ENCODE measurements around the gene DOCK10.
A peak's percentile ranks its signal among the peaks of the same experiment; 100 is the strongest.

Gene DOCK10

DNA sequence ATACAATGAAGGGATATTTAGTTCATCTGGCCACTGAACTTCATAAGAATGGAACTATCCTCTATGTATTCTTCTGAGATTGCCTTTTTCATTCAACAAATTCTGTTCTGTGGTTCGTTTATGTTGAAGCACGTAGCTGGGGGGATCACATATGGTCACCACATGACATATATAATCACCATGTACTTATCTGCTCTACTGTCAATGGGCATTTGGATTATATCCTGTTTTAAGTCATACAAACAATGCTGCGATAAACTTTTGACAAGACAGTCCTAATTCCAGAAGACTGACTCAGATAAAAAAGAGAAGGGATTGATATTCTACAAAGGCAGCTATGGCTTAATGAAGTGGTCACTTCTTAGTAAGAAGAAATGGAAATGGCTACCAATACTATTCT, 210.1 kb downstream of the DOCK10 start:
- Mint-ChIP-seq H3K4me1 (peaks cover 0 to 3% of the 10 kb centered on the region in 2 donors), H3K36me3 (peaks cover 60 to 74% of the 10 kb centered on the region in 2 donors), H3K27ac (peak overlapping the region; percentile 27), H3K4me3 (no peak overlapping the region), H3K9me3 (no peaks in the 10 kb centered on the region), H3K27me3 (no peaks in the 10 kb centered on the region)
- ATAC-seq (replicated peaks) (no peak), DNase-seq (no peak)

DNA sequence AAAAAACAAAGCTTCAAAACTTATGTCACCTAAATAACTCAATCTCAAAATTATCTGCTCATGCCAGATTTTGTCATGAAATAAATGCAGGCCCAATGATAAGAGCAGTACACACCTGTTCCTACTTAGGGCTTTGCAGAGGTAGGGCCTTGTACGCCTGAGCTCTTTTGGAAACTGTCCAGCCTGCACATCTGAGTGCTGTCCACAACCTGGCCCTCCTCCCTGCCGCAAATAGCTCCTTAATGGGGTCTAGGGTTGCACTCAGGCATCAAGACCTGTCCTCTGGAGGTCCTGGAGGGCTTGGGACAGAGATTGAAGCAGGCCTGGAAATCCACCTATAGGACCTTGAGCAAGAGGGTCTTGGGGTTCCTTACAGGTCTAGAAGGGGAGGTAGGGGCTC, 210.7 kb downstream of the DOCK10 start:
- DNase-seq = no peak
- no peak for ATAC-seq (replicated peaks)
- peaks cover 0 to 3% of the 10 kb centered on the region in 2 donors for H3K4me1 Mint-ChIP-seq
- H3K9me3 Mint-ChIP-seq = no peaks in the 10 kb centered on the region
- H3K36me3 Mint-ChIP-seq = peaks cover 58 to 76% of the 10 kb centered on the region in 2 donors
- no peaks in the 10 kb centered on the region for H3K27me3 Mint-ChIP-seq
- H3K4me3 Mint-ChIP-seq = no peak overlapping the region
- peak overlapping the region; percentile 37 for H3K27ac Mint-ChIP-seq

GRCh38 chr2:224820283-224820991, 221.8 kb downstream of the DOCK10 start:
- ATAC-seq (replicated peaks) = peak; percentile 18 to 29
- H3K4me3 Mint-ChIP-seq = no peak overlapping the region
- H3K27ac Mint-ChIP-seq = peak overlapping the region; percentile 37
- DNase-seq = no peak
- H3K9me3 Mint-ChIP-seq = no peaks in the 10 kb centered on the region
- H3K36me3 Mint-ChIP-seq = peaks cover 58 to 65% of the 10 kb centered on the region in 2 donors
- H3K4me1 Mint-ChIP-seq = peaks cover 0 to 6% of the 10 kb centered on the region in 2 donors
- no peaks in the 10 kb centered on the region for H3K27me3 Mint-ChIP-seq

DNA sequence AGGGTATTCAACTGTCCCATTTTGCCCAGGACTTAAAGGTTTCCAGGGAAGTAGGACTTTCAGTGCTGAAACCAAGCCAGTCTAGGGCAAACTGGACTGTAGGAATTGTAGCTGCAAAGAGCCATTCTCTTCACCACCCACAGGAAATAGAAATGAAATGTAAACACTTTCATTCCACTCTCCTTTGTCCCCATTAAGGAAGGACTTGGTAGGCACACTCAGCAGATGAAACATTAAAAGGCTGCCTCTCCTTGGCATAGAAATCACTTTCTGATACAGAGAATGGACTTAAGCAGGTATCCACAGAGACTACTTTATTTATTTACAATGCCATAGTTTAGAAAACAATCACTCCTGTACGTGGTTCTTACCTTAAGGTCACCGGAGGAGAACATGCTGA, 223.2 kb downstream of the DOCK10 start:
- peaks cover 0 to 6% of the 10 kb centered on the region in 2 donors for H3K4me1 Mint-ChIP-seq
- H3K27me3 Mint-ChIP-seq = no peaks in the 10 kb centered on the region
- no peaks in the 10 kb centered on the region for H3K9me3 Mint-ChIP-seq
- H3K36me3 Mint-ChIP-seq = peaks cover 55 to 61% of the 10 kb centered on the region in 2 donors
- DNase-seq (no peak), ATAC-seq (replicated peaks) (no peak)
- no peak overlapping the region for H3K27ac Mint-ChIP-seq
- H3K4me3 Mint-ChIP-seq = no peak overlapping the region

DNA sequence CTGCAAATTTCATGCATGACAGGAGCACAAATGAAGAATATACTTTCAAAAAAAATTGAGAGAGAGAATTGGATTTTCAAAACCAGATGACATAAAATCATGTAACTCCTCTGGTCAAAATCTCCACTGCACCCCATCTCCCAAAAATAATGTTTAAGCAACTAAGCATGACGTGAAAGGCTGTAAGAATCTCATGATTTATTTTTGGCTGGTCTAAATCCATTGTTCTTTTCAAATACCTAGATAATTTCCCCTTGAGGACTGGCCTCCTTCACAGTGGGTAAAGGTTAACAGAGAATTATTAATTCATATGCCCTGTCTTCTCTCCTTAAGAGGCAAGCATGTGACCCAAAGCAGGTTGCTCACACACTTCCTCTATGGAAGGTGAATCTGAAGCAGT, 224.6 kb downstream of the DOCK10 start:
- peaks cover 0 to 6% of the 10 kb centered on the region in 2 donors for H3K4me1 Mint-ChIP-seq
- H3K27ac Mint-ChIP-seq = no peak overlapping the region
- no peak for DNase-seq
- no peak overlapping the region for H3K4me3 Mint-ChIP-seq
- no peaks in the 10 kb centered on the region for H3K9me3 Mint-ChIP-seq
- no peaks in the 10 kb centered on the region for H3K27me3 Mint-ChIP-seq
- ATAC-seq (replicated peaks) = no peak
- peaks cover 58 to 66% of the 10 kb centered on the region in 2 donors for H3K36me3 Mint-ChIP-seq

DNA sequence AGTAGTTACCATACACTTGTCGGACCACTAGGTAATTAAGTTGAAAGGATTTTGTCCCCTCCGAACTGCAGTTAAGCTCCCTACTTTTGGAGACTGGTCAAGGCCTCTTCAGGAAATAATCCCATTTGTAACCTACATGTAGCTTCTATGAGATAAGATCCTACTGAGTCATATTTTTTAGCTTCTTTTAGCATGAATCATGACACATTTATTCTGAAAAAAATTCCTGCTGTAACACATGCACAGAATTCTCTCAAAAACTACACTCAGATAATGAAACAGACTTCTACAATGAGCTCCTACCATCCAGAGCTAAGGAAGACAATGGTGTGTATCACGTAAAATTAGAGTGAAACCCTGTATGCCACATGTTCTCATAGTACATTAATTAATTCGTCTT, 225.5 kb downstream of the DOCK10 start:
- Mint-ChIP-seq H3K27me3 (no peaks in the 10 kb centered on the region), H3K4me3 (no peak overlapping the region), H3K9me3 (peaks cover 2 to 3% of the 10 kb centered on the region in 2 donors), H3K4me1 (peaks cover 0 to 6% of the 10 kb centered on the region in 2 donors), H3K27ac (no peak overlapping the region), H3K36me3 (peaks cover 61 to 68% of the 10 kb centered on the region in 2 donors)
- ATAC-seq (replicated peaks) (no peak), DNase-seq (no peak)

DNA sequence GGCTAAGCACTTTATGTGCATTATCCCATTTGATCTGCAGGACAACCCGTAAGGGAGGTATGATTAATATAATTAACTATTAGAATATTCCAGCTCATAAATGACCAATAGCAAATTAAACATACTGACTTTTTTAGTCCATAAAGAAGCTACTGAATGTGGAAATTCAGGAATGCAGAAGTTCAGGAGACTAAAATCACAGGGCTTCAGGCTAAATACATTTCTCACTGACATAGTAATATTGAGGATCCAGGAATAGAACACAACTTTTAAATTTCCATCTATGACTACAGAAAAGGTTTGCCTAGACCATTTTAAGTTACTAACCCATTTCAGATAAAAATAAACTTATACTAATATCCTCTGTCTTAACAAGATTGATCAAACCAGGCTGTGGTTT, 228.7 kb downstream of the DOCK10 start:
- Mint-ChIP-seq H3K4me1 (peaks cover 2 to 4% of the 10 kb centered on the region in 2 donors), H3K27ac (no peak overlapping the region), H3K9me3 (peaks cover 2 to 3% of the 10 kb centered on the region in 2 donors), H3K36me3 (peaks cover 62 to 72% of the 10 kb centered on the region in 2 donors), H3K27me3 (no peaks in the 10 kb centered on the region), H3K4me3 (no peak overlapping the region)
- DNase-seq (no peak), ATAC-seq (replicated peaks) (no peak)

DNA sequence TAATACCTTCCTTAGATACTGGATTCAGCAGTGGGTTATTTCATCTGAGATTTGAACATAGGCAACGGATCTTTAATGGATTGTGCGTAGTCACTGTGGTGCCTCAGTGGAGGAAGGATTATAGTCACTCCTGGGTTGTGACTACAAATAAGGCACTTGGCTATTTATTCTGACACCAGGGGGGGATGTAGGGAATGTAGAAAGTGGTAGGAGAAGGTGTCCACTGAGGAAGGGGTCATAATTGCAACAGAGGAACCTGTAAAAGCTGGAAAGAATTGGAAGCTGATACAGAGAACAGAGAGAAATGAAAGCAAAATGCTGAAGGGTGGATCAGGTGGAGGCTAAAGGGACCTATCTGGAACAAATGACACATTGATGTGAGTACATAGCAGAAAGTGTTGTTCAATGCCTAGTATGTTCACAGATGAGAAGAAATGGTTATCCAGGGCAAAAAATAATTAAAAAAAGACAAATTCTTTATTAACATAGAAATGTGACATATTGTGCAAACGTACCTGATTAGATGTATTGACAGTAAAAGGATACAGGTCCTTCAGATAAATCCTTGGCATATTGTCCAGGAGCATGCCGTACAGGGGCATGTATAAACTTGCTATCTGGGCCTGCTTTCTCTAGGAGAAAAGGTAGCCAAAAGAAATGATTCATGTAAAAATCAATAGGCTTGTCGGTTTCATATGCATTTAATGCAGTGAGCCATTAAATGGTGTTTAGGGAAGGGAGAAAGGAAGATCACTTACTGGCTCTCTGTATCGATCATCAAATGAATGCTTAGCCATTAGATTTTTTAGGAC, 234.9 kb downstream of the DOCK10 start:
- peaks cover 2 to 3% of the 10 kb centered on the region in 2 donors for H3K9me3 Mint-ChIP-seq
- H3K36me3 Mint-ChIP-seq = peaks cover 38 to 56% of the 10 kb centered on the region in 2 donors
- H3K27ac Mint-ChIP-seq = peak overlapping the region; percentile 5
- peaks cover 0 to 4% of the 10 kb centered on the region in 2 donors for H3K4me1 Mint-ChIP-seq
- no peaks in the 10 kb centered on the region for H3K27me3 Mint-ChIP-seq
- ATAC-seq (replicated peaks) = no peak
- DNase-seq = no peak
- H3K4me3 Mint-ChIP-seq = no peak overlapping the region

DNA sequence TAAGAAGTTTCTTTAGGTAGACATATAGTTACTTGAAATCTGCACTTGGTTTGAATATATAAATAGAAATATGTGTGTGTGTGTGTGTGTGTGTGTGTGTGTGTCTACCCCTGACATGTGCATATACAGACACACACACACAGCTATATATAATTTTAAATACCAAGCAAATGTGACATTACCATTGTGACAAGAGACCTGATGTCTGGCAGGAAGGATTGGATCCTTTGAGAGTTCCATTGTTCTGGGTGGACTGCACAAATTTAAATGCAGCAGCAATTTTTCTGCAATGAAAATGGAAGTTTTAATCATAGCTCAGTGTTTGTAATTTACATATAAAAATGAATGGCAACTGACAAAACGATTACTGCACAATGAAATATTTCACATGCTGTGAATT, 238.3 kb downstream of the DOCK10 start:
- H3K27me3 Mint-ChIP-seq = no peaks in the 10 kb centered on the region
- H3K4me3 Mint-ChIP-seq = no peak overlapping the region
- no peak for ATAC-seq (replicated peaks)
- H3K27ac Mint-ChIP-seq = no peak overlapping the region
- peaks cover 37 to 53% of the 10 kb centered on the region in 2 donors for H3K36me3 Mint-ChIP-seq
- DNase-seq = no peak
- H3K9me3 Mint-ChIP-seq = no peaks in the 10 kb centered on the region
- H3K4me1 Mint-ChIP-seq = peaks cover 0 to 3% of the 10 kb centered on the region in 2 donors

DNA sequence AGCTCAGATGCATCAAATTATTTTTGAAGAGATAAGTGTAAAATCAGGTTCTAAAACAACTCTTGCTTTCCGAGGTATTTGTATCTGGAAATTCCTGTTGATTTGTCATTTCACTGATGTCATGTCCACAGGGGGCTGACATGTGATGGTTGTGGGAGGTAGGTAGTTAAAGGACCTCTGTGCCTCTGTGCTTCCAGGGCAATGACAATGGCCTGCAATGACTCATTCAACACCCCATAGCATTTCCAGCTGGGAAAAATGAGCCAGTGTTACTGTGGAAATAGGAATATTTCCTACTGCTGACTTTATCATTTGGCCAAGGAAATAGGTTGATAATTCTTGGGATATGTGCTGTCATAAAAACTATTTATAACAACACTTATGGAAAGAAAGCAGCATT, 239.9 kb downstream of the DOCK10 start:
- DNase-seq = no peak
- Mint-ChIP-seq H3K4me3 (no peak overlapping the region), H3K4me1 (no peaks in the 10 kb centered on the region), H3K27me3 (no peaks in the 10 kb centered on the region), H3K36me3 (peaks cover 37 to 50% of the 10 kb centered on the region in 2 donors), H3K9me3 (no peaks in the 10 kb centered on the region), H3K27ac (no peak overlapping the region)
- no peak for ATAC-seq (replicated peaks)

DNA sequence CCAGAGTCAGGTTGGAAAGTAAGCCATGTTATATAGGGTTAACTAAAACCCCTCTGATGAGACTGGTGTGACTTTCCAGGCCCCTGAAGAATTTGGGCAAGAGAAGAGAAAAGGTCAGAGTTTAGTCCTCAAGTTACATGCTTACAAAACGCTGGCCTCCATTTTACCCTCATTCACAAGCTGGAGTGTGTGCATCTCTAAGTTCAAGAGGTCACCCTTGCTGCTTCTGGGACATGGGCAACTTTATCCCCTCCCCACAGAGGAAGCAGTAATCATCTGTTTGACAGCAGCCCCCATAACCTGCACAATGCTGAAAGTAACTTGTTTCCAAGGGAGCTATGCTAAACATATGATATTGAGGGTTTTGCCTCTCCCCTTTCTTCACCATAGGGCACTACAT, 240.9 kb downstream of the DOCK10 start:
- no peak overlapping the region for H3K27ac Mint-ChIP-seq

GRCh38 chr2:224799691-224800090, 242.6 kb downstream of the DOCK10 start:
- DNase-seq (no peak), ATAC-seq (replicated peaks) (no peak)
- Mint-ChIP-seq H3K36me3 (peaks cover 42 to 55% of the 10 kb centered on the region in 2 donors), H3K27ac (peak overlapping the region; percentile 38), H3K27me3 (no peaks in the 10 kb centered on the region), H3K4me3 (no peak overlapping the region), H3K9me3 (no peaks in the 10 kb centered on the region), H3K4me1 (no peaks in the 10 kb centered on the region)

More for the DNA sequence above, 240.9 kb downstream of the DOCK10 start:
- Mint-ChIP-seq H3K36me3 (peaks cover 38 to 51% of the 10 kb centered on the region in 2 donors), H3K4me3 (no peak overlapping the region), H3K27me3 (no peaks in the 10 kb centered on the region), H3K9me3 (no peaks in the 10 kb centered on the region), H3K4me1 (no peaks in the 10 kb centered on the region)
- no peak for DNase-seq
- ATAC-seq (replicated peaks) = no peak

DNA sequence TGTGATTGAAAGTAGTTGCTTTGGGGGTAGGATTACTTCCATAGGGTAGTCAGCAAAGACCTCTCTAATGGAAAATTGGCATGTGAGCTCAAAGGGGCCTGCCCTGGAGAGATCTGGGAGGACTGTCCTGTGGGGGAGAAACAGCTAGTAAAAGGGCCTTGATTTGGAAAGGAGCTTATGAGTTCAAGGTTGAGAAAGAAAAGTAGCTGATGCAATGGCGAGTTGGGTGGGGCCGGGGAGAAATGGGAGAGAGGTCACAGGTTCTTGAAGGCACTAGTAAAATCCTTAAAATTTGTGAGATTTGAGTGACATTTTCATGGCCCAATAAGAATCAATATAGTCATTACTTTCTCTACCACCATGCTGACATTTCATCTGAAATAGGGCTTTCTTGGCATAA, 244.1 kb downstream of the DOCK10 start:
- no peak for DNase-seq
- no peak for ATAC-seq (replicated peaks)
- Mint-ChIP-seq H3K36me3 (peaks cover 47 to 66% of the 10 kb centered on the region in 2 donors), H3K9me3 (no peaks in the 10 kb centered on the region), H3K27me3 (no peaks in the 10 kb centered on the region), H3K4me1 (no peaks in the 10 kb centered on the region), H3K4me3 (no peak overlapping the region), H3K27ac (peak overlapping the region; percentile 44)

- H3K4me3 Mint-ChIP-seq = no peak overlapping the region
- H3K36me3 Mint-ChIP-seq = peaks cover 39 to 56% of the 10 kb centered on the region in 2 donors
- H3K4me1 Mint-ChIP-seq = no peaks in the 10 kb centered on the region
- DNase-seq (no peak), ATAC-seq (replicated peaks) (no peak)
- no peaks in the 10 kb centered on the region for H3K27me3 Mint-ChIP-seq
- no peaks in the 10 kb centered on the region for H3K9me3 Mint-ChIP-seq
- no peak overlapping the region for H3K27ac Mint-ChIP-seq
Measured at GRCh38 chr2:224796695-224797305, 245.5 kb downstream of the DOCK10 start.

Data from stimulated activated naive B cell treated with anti-CD40 and anti-IgM and Interleukin-4, amounts not matched to agents 10 μg/mL and 1 μg/mL and 100 μg/mL, for 72 hours (primary cell).